ENCODE data around the gene MACF1.

Gene MACF1

DNA sequence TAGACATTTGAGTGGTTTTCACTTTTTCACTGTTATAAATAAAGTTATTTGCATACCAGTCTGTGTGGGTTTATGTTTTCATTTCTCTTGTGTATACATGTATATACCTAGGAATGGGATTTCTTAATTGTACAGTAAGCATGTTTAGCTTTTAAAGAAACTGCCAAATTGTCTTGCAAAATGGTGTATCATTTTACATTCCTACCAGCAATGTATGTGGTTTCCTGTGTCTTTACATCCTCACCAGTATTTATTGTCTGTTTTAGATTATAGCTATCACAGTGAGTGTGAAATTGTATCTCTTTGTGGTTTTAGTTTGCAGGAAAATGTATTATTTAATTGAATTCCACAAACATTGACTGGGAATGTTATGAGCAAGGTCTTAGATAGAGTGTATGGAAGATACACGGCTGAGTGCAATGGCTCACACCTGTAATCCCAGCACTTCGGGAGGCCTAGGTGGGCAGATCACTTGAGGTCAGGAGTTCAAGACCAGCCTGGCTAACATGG, 57.3 kb downstream of the MACF1 start:
- no peak for DNase-seq (ENCODE audit: low read depth in 2 of 3, low spot score in 1 of 3)

DNA sequence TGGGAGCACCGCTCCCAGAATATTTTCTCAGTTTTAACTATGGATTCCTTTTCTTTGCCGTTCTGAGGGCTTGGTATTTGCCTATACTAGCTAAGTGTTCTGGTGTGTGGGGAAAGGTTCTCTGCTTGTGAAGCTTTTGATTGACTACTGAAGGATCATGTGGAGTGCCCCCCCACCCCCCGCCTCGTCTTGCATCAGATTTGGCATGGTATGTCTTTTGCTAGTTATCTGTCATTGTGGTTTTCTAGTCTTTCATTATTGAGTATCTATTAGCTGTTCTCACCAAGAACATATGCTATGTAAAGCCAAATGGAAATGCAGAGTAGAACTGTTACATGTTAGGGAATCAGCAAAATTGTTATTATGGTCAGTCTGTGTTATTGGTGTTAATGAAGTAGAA, 58.3 kb downstream of the MACF1 start:
- DNase-seq (ENCODE audit: low read depth in 2 of 3, low spot score in 1 of 3), result no peak

DNA sequence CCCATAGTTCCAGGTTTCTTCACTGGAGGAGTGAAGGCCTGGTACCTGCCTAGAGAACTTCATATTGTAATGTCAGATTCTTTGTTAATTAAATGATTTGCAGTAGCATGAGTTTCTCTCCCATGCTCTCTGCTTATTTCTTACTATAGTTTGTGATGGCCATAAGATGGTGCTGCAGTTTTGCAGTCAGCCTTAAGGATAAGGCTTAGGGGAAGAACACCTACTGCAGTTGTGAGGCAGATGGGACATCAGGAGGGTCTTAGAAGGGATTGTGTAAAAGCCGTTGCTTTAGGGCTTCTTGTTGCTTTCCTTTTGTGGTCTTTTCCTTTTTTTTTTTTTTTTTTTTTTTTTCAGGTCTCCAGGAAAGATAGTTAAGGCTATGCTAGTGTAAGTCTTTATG, 61.8 kb downstream of the MACF1 start:
- DNase-seq (ENCODE audit: low read depth in 2 of 3, low spot score in 1 of 3), result no peak

GRCh38 chr1:39266792-39267191, 62.3 kb downstream of the MACF1 start:
- DNase-seq (ENCODE audit: low read depth in 2 of 3, low spot score in 1 of 3), result no peak

DNA sequence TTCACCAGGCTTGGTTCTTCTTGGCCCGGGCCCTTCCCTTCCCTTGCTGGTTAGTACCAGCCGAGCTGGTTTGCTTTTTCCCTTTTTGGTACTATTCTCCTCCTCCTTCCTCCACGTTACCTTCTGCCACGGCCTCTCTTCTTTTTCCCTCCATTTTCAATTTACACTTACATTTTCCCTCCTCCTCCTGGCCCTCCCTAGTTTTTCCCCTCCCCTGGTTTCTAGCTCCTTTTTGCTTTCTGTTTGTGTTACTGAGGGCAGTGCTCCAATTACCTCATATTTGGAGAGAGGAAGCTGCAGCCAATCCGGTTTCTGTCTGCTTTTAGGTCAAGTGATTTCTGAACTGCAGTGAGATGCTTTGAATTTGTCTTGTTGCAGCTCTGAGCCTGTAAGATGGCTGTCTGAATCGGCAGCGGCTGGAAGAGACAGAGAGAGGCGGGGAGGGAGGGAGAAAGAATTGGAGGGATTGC, 63.7 kb downstream of the MACF1 start:
- no peak for DNase-seq (ENCODE audit: low read depth in 2 of 3, low spot score in 1 of 3)

DNA sequence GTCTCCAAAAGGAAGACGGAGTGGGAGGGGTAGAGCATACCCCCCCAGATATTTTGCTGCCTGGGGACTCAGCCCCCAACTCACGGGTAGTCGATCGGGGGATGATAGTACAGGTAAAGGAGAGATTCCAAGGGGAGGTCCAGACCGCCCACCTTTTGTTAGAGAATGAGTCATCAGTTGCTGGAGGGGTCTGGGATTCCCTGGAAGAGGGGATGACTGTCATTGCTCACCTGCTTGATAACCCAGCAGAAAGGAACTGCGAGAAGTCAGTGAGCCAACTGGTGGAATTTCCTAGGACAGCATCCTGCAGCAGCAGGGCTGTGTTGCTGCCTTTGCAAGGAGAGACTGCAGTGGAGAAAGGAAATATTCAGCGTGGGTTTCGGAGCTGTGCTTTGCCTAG, 64.4 kb downstream of the MACF1 start:
- DNase-seq (ENCODE audit: low read depth in 2 of 3, low spot score in 1 of 3), result no peak

DNA sequence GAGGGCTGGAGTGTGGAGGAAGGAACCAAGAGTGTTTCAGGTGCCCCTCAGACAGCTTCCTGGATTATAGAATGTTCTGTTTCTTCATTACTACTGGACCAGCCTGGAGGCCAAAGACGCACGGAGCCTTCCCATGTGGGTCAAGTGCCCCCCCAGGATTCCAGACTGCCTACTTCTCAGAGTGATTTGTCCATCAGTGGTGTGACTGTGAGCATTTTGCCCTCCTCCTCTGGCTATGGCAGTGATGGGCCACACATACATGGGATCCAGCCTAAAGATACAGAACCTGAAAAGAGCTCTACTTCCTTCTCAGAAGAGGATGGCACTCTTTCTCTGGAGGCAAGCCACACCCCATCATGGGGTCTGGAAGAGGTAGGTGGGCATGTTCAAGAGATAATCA, 64.9 kb downstream of the MACF1 start:
- DNase-seq (ENCODE audit: low read depth in 2 of 3, low spot score in 1 of 3), result no peak

- no peak for DNase-seq (ENCODE audit: low read depth in 2 of 3, low spot score in 1 of 3)
These were observed 65.4 kb downstream of the MACF1 start for GRCh38 chr1:39269791-39270342.

DNA sequence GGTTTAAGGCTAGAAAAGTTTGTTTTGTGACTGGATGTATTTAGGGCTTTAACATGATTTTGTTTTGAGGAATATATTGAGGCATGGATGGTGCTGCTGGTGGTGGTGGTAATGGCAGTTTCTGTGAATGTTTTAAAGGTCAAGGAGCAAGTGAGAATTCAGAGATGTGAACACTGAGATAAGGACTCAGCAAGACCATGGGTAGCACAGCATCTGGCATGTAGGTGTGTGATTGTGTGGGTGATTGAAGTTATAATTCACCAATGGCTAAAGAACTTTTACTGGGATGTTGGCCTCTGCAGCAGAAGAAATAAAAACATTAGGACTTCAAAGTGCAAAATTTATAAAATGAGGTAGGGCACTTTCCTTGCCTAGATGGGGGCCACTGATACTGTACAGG, 65.9 kb downstream of the MACF1 start:
- DNase-seq (ENCODE audit: low read depth in 2 of 3, low spot score in 1 of 3), result no peak

GRCh38 chr1:39272027-39272797, 67.7 kb downstream of the MACF1 start:
- DNase-seq (ENCODE audit: low read depth in 2 of 3, low spot score in 1 of 3), result no peak

DNA sequence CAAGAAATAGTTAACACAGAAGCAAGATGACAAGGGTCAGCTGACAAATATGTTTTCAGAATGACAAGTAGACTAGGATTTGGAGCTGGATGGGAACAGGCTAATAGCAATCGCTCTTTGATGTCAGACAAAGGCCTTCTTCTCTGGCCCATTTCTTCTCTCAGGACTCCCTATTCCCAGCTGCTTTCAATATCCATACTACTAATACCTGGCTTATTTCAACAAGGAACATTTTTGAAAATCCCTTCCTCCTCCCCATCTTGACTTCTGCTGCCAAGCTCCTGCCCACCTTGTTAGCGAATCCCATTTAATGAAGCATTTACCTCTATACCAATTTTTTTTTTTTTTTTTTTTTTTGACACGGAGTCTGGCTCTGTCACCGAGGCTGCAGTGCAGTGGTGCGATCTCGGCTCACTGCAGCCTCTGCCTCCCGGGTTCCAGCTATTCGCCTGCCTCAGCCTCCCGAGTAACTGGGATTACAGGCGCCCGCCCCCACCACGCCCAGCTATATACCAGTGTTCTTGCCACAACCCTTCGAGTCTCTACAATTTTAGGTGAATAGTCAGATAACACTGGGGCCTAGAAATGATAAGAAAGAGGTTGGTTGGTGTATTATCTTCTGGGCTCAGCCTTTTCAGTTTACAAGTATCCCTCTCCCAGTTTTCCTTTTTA, 68.4 kb downstream of the MACF1 start:
- no peak for DNase-seq (ENCODE audit: low read depth in 2 of 3, low spot score in 1 of 3)

DNA sequence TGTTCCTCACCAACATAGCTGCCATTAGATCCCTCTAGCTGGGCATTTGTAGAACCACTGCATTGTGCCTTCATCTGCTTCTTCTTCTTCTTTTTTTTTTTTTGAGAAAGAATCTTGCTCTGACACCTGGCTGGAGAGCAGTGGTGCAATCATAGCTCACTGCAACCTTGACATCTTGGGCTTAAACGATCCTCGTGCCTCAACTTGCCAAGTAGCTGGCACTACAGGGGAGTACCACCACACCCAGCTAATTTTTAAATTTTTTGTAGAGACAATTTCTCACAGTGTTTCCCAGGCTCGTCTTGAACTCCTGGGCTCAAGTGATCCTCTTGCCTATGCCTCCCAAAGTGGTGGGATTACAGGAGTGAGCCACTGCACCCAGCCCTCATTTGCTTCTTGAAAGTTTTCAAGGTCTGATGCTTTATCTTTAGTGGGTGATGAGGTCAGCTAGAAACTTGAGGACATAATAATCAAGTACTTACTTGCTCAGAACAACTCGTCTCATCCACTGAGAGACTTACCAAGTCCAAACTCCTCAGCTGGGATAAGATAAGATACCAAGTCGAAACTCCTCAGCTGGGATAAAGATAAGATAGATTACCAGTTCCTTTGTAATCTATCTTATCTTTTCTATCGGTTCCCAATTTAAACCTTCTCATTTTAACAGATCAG, 71.5 kb downstream of the MACF1 start:
- DNase-seq (ENCODE audit: low read depth in 2 of 3, low spot score in 1 of 3), result no peak

DNA sequence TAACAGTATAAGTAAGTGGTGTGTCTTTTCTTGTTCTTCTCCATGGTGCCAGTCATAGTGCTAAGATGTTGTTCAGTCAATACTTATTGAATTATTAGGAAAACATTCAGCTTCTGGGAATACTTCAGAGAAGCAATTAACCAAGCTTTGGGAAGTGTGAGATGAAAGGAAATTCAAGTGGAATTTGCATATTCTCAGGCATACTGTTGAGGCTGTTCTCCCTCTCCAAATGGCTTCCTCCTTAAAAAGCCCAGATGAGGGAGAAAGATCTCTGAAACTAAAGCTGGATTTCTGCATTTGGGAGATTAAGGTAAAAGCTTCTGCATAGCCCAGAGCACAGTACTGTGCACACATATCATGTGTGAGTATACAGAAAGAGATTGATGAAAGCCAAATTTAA, 73.4 kb downstream of the MACF1 start:
- no peak for DNase-seq (ENCODE audit: low read depth in 2 of 3, low spot score in 1 of 3)

DNA sequence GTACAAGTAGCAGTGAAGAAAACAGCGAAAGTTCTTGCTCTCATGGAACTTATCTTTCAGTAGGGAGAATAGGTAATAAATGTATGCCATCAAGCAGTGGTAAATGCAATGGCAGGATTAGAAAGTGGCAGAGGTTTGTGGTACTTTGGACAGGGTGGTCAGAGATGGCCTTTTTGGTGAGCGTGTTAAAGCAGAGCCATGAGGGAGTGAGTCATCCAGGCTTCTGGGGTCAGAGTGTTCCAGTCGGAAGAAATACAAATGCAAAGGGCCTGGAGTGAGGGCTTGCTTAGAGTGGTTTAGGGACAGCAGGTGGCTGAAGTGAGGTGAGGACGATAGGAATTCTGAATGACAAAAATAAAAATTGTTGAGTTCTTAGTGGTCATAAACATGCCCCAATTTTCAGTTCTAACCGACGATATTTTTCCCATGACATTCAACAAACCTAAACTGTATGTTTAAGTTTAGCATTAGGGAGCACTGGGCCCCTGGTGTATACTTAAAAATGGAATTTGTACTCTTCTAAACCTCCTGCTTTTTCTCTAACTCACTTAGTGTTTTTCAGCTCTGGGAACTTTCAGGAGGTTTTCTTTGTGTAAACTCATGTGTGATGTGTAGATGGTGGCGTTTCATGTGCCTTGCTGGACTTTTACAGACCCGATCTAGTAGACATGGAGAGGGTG, 78.2 kb downstream of the MACF1 start:
- DNase-seq (ENCODE audit: low read depth in 2 of 3, low spot score in 1 of 3), result no peak

DNA sequence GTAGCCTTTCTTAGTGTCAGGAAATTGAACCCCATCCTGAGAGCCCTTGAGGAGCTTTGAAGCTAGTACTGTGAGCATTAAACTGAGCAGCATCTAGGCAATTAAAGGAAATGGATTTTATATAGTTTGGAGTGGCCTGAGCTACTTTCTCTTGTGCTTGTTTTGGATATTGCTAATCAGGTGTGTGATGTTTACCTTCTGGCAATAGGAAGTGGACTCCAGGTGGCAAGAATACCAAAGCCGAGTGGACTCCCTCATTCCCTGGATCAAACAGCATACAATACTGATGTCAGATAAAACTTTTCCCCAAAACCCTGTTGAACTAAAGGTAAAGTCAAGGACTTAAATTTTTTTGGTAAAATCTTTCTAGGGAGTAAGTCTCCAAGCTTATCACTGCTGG, 79.4 kb downstream of the MACF1 start:
- no peak for DNase-seq (ENCODE audit: low read depth in 2 of 3, low spot score in 1 of 3)

GRCh38 chr1:39287541-39287940, 83.0 kb downstream of the MACF1 start:
- DNase-seq (ENCODE audit: low read depth in 2 of 3, low spot score in 1 of 3), result no peak

GRCh38 chr1:39288735-39289465, 84.4 kb downstream of the MACF1 start:
- DNase-seq (ENCODE audit: low read depth in 2 of 3, low spot score in 1 of 3), result no peak

DNA sequence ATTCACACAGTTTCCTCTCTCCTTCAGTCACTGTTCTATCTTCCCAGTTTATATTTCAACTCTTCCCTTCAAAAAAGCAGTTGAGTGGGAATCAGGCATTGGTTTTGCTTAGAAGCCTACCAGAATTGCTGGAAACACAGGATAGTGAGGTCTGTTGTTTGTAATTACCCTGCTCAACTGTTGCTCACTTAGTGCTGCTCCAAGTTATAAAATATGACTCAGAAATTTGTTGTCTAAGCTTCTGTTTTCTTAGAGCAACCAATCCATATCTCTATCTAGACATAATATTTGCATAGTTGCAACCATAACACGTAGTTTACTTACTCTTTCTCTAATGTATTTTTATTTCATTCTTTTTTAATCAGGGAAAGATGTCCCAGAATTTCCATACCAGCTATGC, 87.9 kb downstream of the MACF1 start:
- DNase-seq (ENCODE audit: low read depth in 2 of 3, low spot score in 1 of 3), result no peak

- DNase-seq (ENCODE audit: low read depth in 2 of 3, low spot score in 1 of 3), result no peak
These were observed 89.0 kb downstream of the MACF1 start for GRCh38 chr1:39293375-39294070.

GRCh38 chr1:39294531-39294930, 90.0 kb downstream of the MACF1 start:
- no peak for DNase-seq (ENCODE audit: low read depth in 2 of 3, low spot score in 1 of 3)
